Spleen (tissue), 7 donors: Measurements from ENCODE around the gene SIGLEC15.

Experiments used
- POLR2AphosphoS5 ChIP-seq, 3 donors: sonication (generic); formaldehyde crosslinking; IDR thresholded peaks; one replicate each; pipeline ENCODE4 v1.5.1; 2017; ENCODE audit warnings: antibody characterized with exemption in 3 of 3
- TF ChIP-seq, protein P1 (sequence below), 11 experiments: fragments of 200-600 bp in 7 of 11; fragments of 450-650 bp in 4 of 11; sonication (generic) in 4 of 11; IDR thresholded peaks in 8 of 11; conservative IDR thresholded peaks in 3 of 11; 1 replicate in 7 of 11; 2 replicates in 4 of 11; pipeline versions ENCODE4 v1.4.0 to v1.8.0; 2016 to 2021; ENCODE audit warnings: antibody characterized with exemption in 11 of 11, inconsistent platforms in 4 of 11, mild to moderate bottlenecking in 1 of 11
- donor health status: DM: no; HTN: no; CAD: no; lungs with moderate emphysema.
- donor health status: DM: no; HTN: no; CAD: no.
- donor health status: DM: no; HTN: no; CAD: no.

DNA sequence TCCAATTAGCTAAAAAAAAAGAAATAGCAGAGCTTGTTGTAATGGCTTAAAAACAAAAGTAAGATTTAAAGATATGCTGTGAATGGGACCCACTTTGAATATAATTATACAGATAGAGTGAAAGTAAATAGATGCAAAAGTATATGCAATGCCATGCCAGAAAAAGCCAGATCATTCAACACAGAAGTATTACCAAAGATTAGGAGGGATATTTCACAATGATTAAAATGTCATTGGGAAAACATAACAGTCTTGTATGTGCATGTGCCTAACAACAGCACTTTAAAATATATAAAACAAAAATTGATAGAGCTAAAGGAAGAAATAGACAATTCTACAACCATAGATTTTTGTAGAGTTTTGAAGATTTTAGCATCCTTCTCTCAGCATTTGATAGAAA is 19.9 kb upstream of the SIGLEC15 start:
- no peak for TF ChIP-seq POLR2AphosphoS5 (IDR thresholded peaks at IDR 0.05)
- TF ChIP-seq, protein P1, sequence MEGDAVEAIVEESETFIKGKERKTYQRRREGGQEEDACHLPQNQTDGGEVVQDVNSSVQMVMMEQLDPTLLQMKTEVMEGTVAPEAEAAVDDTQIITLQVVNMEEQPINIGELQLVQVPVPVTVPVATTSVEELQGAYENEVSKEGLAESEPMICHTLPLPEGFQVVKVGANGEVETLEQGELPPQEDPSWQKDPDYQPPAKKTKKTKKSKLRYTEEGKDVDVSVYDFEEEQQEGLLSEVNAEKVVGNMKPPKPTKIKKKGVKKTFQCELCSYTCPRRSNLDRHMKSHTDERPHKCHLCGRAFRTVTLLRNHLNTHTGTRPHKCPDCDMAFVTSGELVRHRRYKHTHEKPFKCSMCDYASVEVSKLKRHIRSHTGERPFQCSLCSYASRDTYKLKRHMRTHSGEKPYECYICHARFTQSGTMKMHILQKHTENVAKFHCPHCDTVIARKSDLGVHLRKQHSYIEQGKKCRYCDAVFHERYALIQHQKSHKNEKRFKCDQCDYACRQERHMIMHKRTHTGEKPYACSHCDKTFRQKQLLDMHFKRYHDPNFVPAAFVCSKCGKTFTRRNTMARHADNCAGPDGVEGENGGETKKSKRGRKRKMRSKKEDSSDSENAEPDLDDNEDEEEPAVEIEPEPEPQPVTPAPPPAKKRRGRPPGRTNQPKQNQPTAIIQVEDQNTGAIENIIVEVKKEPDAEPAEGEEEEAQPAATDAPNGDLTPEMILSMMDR (IDR thresholded peaks at IDR 0.05 in 8 of 11, conservative IDR thresholded peaks at IDR 0.05 in 3 of 11) = no peak
